Skin epidermis (tissue), 12 donors: Measurements from ENCODE around the gene SELENOI.

Experiments used
- H3K27ac ChIP-seq, 21 experiments: fragments of 200-600 bp; sonication (generic) in 11 of 21; one replicate each; pipeline ENCODE4 v1.5.0; 2020; ENCODE audit warnings: mild to moderate bottlenecking in 3 of 21, inconsistent platforms in 2 of 21, moderate library complexity in 2 of 21
- H3K4me3 ChIP-seq, 7 experiments: fragments of 200-600 bp; sonication (generic) in 2 of 7; one replicate each; pipeline ENCODE4 v1.5.0; 2020; ENCODE audit warnings: inconsistent platforms in 2 of 7, mild to moderate bottlenecking in 2 of 7, moderate library complexity in 1 of 7

SELENOI gene

GRCh38 chr2:26438926-26439325 is 93.0 kb downstream of the SELENOI start:
- Histone ChIP-seq H3K4me3 (no peak overlapping the region), H3K27ac (no peak overlapping the region)

- Histone ChIP-seq H3K27ac (no peak overlapping the region), H3K4me3 (no peak overlapping the region)
These were observed 96.4 kb downstream of the SELENOI start for GRCh38 chr2:26442301-26442700.

- H3K4me3 ChIP-seq, result no peak overlapping the region
- no peak overlapping the region for H3K27ac ChIP-seq
These were observed 96.8 kb downstream of the SELENOI start for GRCh38 chr2:26442707-26443106.

- H3K27ac ChIP-seq, result no peak overlapping the region
- no peak overlapping the region for H3K4me3 ChIP-seq
These were observed 98.3 kb downstream of the SELENOI start for GRCh38 chr2:26444236-26444635.
